Parathyroid adenoma (tissue), 2 donors: ENCODE results near the gene HLA-DRB1.
"Not testable (repeated sequence)": the region's sequence is repeated elsewhere in the genome, so short reads cannot be mapped to it uniquely, and the experiment has no call there.

Experiments
- H2AFZ ChIP-seq: fragments of 300-600 bp; sonication (generic); one replicate; pipeline ENCODE4 v1.7.0; 2017; ENCODE audit warnings: antibody characterized with exemption, mild to moderate bottlenecking
- H3K27ac ChIP-seq: fragments of 300-600 bp; sonication (generic); one replicate; pipeline ENCODE4 v1.7.0; 2017
- H3K27me3 ChIP-seq: fragments of 300-600 bp; sonication (generic); one replicate; pipeline ENCODE4 v1.7.0; 2017; ENCODE audit warnings: low read length; ENCODE audit not compliant: control insufficient read depth, insufficient read depth
- H3K36me3 ChIP-seq: fragments of 300-600 bp; sonication (generic); one replicate; pipeline ENCODE4 v1.7.0; 2017; ENCODE audit warnings: low read length; ENCODE audit not compliant: control insufficient read depth, insufficient read depth
- H3K4me1 ChIP-seq: fragments of 300-600 bp; sonication (generic); one replicate; pipeline ENCODE4 v1.7.0; 2017; ENCODE audit warnings: control low read depth
- H3K4me2 ChIP-seq: fragments of 300-600 bp; sonication (generic); one replicate; pipeline ENCODE4 v1.7.0; 2017; ENCODE audit warnings: low read length
- H3K4me3 ChIP-seq: fragments of 300-600 bp; sonication (generic); one replicate; pipeline ENCODE4 v1.7.0; 2017; ENCODE audit warnings: low read depth, low read length
- H3K79me2 ChIP-seq: fragments of 300-600 bp; sonication (generic); one replicate; pipeline ENCODE4 v1.7.0; 2017; ENCODE audit warnings: control low read depth
- H3K9ac ChIP-seq: fragments of 300-600 bp; sonication (generic); one replicate; pipeline ENCODE4 v1.7.0; 2017; ENCODE audit warnings: mild to moderate bottlenecking
- H3K9me3 ChIP-seq: fragments of 300-600 bp; sonication (generic); one replicate; pipeline ENCODE4 v1.7.0; 2017; ENCODE audit warnings: low read length; ENCODE audit not compliant: control insufficient read depth
- CTCF ChIP-seq: fragments of 300-600 bp; sonication (generic); IDR thresholded peaks from one replicate; pipeline ENCODE4 v1.7.0; 2017; ENCODE audit warnings: antibody characterized with exemption, mild to moderate bottlenecking
- donor health status: primary hyperparathyroidism.

Gene HLA-DRB1

GRCh38 chr6:32597024-32597423 is 7.4 kb upstream of the HLA-DRB1 start:
- Histone ChIP-seq H3K36me3 (no peaks in the 10 kb centered on the region), H3K4me3 (no peak overlapping the region), H3K27me3 (no peaks in the 10 kb centered on the region), H3K9me3 (no peaks in the 10 kb centered on the region), H3K27ac (no peak overlapping the region), H3K4me1 (no peaks in the 10 kb centered on the region), H3K4me2 (no peak overlapping the region), H2AFZ (no peak overlapping the region), H3K79me2 (no peaks in the 10 kb centered on the region), H3K9ac (no peak overlapping the region)
- TF ChIP-seq CTCF: no peak

GRCh38 chr6:32590713-32591112 is 1.1 kb upstream of the HLA-DRB1 start:
- not testable (repeated sequence) for H3K4me1 ChIP-seq, H3K27me3 ChIP-seq, H3K4me2 ChIP-seq, H3K9ac ChIP-seq, H3K79me2 ChIP-seq, H3K9me3 ChIP-seq, H2AFZ ChIP-seq, H3K27ac ChIP-seq, H3K4me3 ChIP-seq, H3K36me3 ChIP-seq

- Histone ChIP-seq H3K36me3 (no peaks in the 10 kb centered on the region), H2AFZ (no peak overlapping the region), H3K4me1 (no peaks in the 10 kb centered on the region), H3K9ac (no peak overlapping the region), H3K9me3 (no peaks in the 10 kb centered on the region), H3K27ac (no peak overlapping the region), H3K27me3 (no peaks in the 10 kb centered on the region), H3K4me2 (no peak overlapping the region), H3K79me2 (no peaks in the 10 kb centered on the region), H3K4me3 (no peak overlapping the region)
- TF ChIP-seq CTCF: no peak
Observed at GRCh38 chr6:32588156-32588555, 1.5 kb downstream of the HLA-DRB1 start.

- no peak overlapping the region for H3K4me2 ChIP-seq
- TF ChIP-seq CTCF: no peak
- H2AFZ ChIP-seq: no peak overlapping the region
- no peaks in the 10 kb centered on the region for H3K27me3 ChIP-seq
- no peaks in the 10 kb centered on the region for H3K9me3 ChIP-seq
- no peak overlapping the region for H3K4me3 ChIP-seq
- no peaks in the 10 kb centered on the region for H3K36me3 ChIP-seq
- H3K79me2 ChIP-seq: no peaks in the 10 kb centered on the region
- no peak overlapping the region for H3K27ac ChIP-seq
- H3K4me1 ChIP-seq: no peaks in the 10 kb centered on the region
- no peak overlapping the region for H3K9ac ChIP-seq
Observed at GRCh38 chr6:32583527-32583898, 6.1 kb downstream of the HLA-DRB1 start.

GRCh38 chr6:32581315-32582095 is 8.1 kb downstream of the HLA-DRB1 start:
- H3K79me2 ChIP-seq: no peaks in the 10 kb centered on the region
- no peak overlapping the region for H3K9ac ChIP-seq
- no peaks in the 10 kb centered on the region for H3K36me3 ChIP-seq
- no peak overlapping the region for H3K4me3 ChIP-seq
- H2AFZ ChIP-seq: no peak overlapping the region
- no peak overlapping the region for H3K27ac ChIP-seq
- H3K4me2 ChIP-seq: no peak overlapping the region
- no peaks in the 10 kb centered on the region for H3K4me1 ChIP-seq
- no peaks in the 10 kb centered on the region for H3K27me3 ChIP-seq
- H3K9me3 ChIP-seq: no peaks in the 10 kb centered on the region
- TF ChIP-seq CTCF: no peak
